Hematopoietic multipotent progenitor cell treated with erythropoietin and hydrocortisone succinate and interleukin-3 and kit ligand, for 4 days (in vitro differentiated cells): Measurements from ENCODE around the gene XRCC4.
"Not testable (repeated sequence)": the region's sequence is repeated elsewhere in the genome, so short reads cannot be mapped to it uniquely, and the experiment has no call there.

Experiments
- DNase-seq: peaks from one replicate; pipeline ENCODE4 v3.0.0-alpha.2; 2015

The XRCC4 gene

GRCh38 chr5:83076742-83077661 lies at the start of gene XRCC4, which contains the start of gene TMEM167A:
TSS of gene XRCC4 (plus strand) at chr5:83077547. CDS start at chr5:83104920, 27,373 bp downstream.
TSS of gene TMEM167A (minus strand) at chr5:83077394. CDS start at chr5:83077323, 71 bp downstream.
- DNase-seq, result peak; percentile 100

- DNase-seq, result peak; percentile 16
Observed at GRCh38 chr5:83029912-83030311, 47.4 kb upstream of the XRCC4 start.

GRCh38 chr5:83031381-83031780 lies 46.0 kb upstream of the XRCC4 start:
- DNase-seq, result no peak

GRCh38 chr5:83034036-83034435 lies 43.3 kb upstream of the XRCC4 start:
- DNase-seq, result no peak

GRCh38 chr5:83034528-83035207 lies 42.7 kb upstream of the XRCC4 start:
- DNase-seq, result peak; percentile 76

- peak; percentile 58 for DNase-seq
Observed at GRCh38 chr5:83035373-83036100, 41.8 kb upstream of the XRCC4 start.

- no peak for DNase-seq
Observed at GRCh38 chr5:83036991-83037575, 40.3 kb upstream of the XRCC4 start.

- DNase-seq, result no peak
Observed at GRCh38 chr5:83038924-83039323, 38.4 kb upstream of the XRCC4 start.

GRCh38 chr5:83042507-83042906 lies 34.8 kb upstream of the XRCC4 start:
- DNase-seq, result no peak

- DNase-seq, result peak; percentile 42
Observed at GRCh38 chr5:83044926-83045325, 32.4 kb upstream of the XRCC4 start.

- DNase-seq, result no peak
Observed at GRCh38 chr5:83048277-83048676, 29.1 kb upstream of the XRCC4 start.

- no peak for DNase-seq
Observed at GRCh38 chr5:83048811-83049210, 28.5 kb upstream of the XRCC4 start.

- no peak for DNase-seq
Observed at GRCh38 chr5:83049370-83049885, 27.9 kb upstream of the XRCC4 start.

GRCh38 chr5:83050723-83051340 lies 26.5 kb upstream of the XRCC4 start:
- no peak for DNase-seq

GRCh38 chr5:83055166-83055565 lies 22.2 kb upstream of the XRCC4 start:
- DNase-seq, result no peak

GRCh38 chr5:83058726-83059125 lies 18.6 kb upstream of the XRCC4 start:
- DNase-seq, result no peak

GRCh38 chr5:83059341-83059740 lies 18.0 kb upstream of the XRCC4 start:
- no peak for DNase-seq

- DNase-seq, result no peak
Observed at GRCh38 chr5:83066548-83067110, 10.7 kb upstream of the XRCC4 start.

- DNase-seq, result not testable (repeated sequence)
Observed at GRCh38 chr5:83067377-83067776, 10.0 kb upstream of the XRCC4 start.

- no peak for DNase-seq
Observed at GRCh38 chr5:83069096-83069799, 8.1 kb upstream of the XRCC4 start.
